Tibial nerve (tissue), 4 donors: ENCODE measurements around the gene SLC2A9.

Experiments used
- CTCF ChIP-seq, 5 experiments: fragments of 200-600 bp in 3 of 5; fragments of 450-650 bp in 2 of 5; sonication (generic) in 3 of 5; IDR thresholded peaks; one replicate each; pipeline ENCODE4 v1.5.1; 2016 to 2019; ENCODE audit warnings: antibody characterized with exemption in 5 of 5, mild to moderate bottlenecking in 3 of 5, moderate library complexity in 2 of 5
- EP300 ChIP-seq, 2 donors: sonication (generic); formaldehyde crosslinking; IDR thresholded peaks; one replicate each; pipeline ENCODE4 v1.6.1; 2017; ENCODE audit warnings: antibody characterized with exemption in 2 of 2, mild to moderate bottlenecking in 1 of 2
- POLR2A ChIP-seq, 2 donors: fragments of 450-650 bp; IDR thresholded peaks; one replicate each; pipeline ENCODE4 v1.6.1; 2017; ENCODE audit warnings: antibody characterized with exemption in 2 of 2, mild to moderate bottlenecking in 2 of 2, moderate library complexity in 2 of 2

GRCh38 chr4:9825049-9825448, 196.2 kb downstream of the SLC2A9 start:
- no peak for TF ChIP-seq POLR2A (IDR thresholded peaks at IDR 0.05)
- no peak for TF ChIP-seq CTCF (IDR thresholded peaks at IDR 0.05)
- no peak for TF ChIP-seq EP300 (IDR thresholded peaks at IDR 0.05)
